Adrenal gland (tissue), 5 donors: ENCODE data around the gene DNAJC1.

Experiments
- POLR2A ChIP-seq, 2 donors: fragments of 450-650 bp; IDR thresholded peaks; one replicate each; pipeline ENCODE4 v1.6.1; 2017; ENCODE audit warnings: antibody characterized with exemption in 2 of 2, mild to moderate bottlenecking in 2 of 2, moderate library complexity in 1 of 2
- TF ChIP-seq, protein P1 (sequence below), 6 experiments: fragments of 450-650 bp in 4 of 6; fragments of 200-600 bp in 2 of 6; sonication (generic) in 1 of 6; IDR thresholded peaks; 1 replicate in 5 of 6; 2 replicates in 1 of 6; pipeline versions ENCODE4 v1.5.1 to v1.8.0; 2016 to 2021; ENCODE audit warnings: antibody characterized with exemption in 6 of 6, mild to moderate bottlenecking in 2 of 6, moderate library complexity in 1 of 6
- donor health status: DM: no; HTN: no; CAD: no.

DNA sequence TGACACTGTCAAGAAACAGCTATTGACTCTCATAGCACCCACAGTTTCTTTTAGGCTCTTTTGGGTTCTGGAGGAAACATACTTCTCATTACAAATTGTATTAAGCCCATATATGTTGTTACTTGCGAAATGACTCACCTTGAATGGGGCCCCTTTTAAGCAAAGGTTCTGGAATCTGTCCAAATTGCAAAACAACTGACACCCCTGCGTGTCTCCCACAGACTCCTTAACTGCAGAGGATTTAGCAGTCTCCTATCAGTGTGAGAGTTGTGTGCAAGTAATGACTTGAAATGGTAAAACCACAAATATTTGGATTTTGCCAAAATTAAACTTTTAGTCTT lies 192.3 kb downstream of the DNAJC1 start:
- TF ChIP-seq, protein P1, sequence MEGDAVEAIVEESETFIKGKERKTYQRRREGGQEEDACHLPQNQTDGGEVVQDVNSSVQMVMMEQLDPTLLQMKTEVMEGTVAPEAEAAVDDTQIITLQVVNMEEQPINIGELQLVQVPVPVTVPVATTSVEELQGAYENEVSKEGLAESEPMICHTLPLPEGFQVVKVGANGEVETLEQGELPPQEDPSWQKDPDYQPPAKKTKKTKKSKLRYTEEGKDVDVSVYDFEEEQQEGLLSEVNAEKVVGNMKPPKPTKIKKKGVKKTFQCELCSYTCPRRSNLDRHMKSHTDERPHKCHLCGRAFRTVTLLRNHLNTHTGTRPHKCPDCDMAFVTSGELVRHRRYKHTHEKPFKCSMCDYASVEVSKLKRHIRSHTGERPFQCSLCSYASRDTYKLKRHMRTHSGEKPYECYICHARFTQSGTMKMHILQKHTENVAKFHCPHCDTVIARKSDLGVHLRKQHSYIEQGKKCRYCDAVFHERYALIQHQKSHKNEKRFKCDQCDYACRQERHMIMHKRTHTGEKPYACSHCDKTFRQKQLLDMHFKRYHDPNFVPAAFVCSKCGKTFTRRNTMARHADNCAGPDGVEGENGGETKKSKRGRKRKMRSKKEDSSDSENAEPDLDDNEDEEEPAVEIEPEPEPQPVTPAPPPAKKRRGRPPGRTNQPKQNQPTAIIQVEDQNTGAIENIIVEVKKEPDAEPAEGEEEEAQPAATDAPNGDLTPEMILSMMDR (IDR thresholded peaks at IDR 0.05), result no peak
- TF ChIP-seq POLR2A (IDR thresholded peaks at IDR 0.05), result no peak
